Smooth muscle cell of the coronary artery (primary cell): ENCODE measurements around the gene CYP1B1. TPM values are rescaled to one million over a fixed set of nuclear protein-coding genes. Genes with fewer than 3 reads are reported as not detected.

Experiments
- total RNA-seq: library from RNA; depleted of rRNA; stranded (reverse); fragments of >200 nt; gene quantifications from 2 replicates; pipeline ENCODE4 v1.2.3, GENCODE V29; 2014; ENCODE audit warnings: low replicate concordance

CYP1B1 gene
- 5.1 and 226 TPM in 2 replicates for total RNA-seq

GRCh38 chr2:38075507-38076151, at the start of gene CYP1B1:
CYP1B1 (minus strand) TSS chr2:38076151; CDS start chr2:38075388, 763 bp downstream.

Other genes with a start within 250 kb of the CYP1B1 start
- 2.9 and 3.8 TPM in 2 replicates for gene RMDN2, start 150.9 kb downstream of the CYP1B1 start, total RNA-seq